HL-60 (cell line): ENCODE data around the gene ZC3H12D.

Experiments used
- DNase-seq, 2 experiments: peaks; one replicate each; pipeline ENCODE4 v3.0.0-alpha.2; 2010 to 2020; ENCODE audit warnings: low read depth in 1 of 2, low spot score in 1 of 2
- H3K27ac ChIP-seq: fragments of 250-450 bp; sonication (Bioruptor Pico); replicated peaks from 2 replicates; pipeline ENCODE4 v1.5.1; 2020; ENCODE audit warnings: mild to moderate bottlenecking, moderate library complexity
- H3K27me3 ChIP-seq: fragments of 250-450 bp; sonication (Bioruptor Pico); 2 replicates; pipeline ENCODE4 v1.5.1; 2021; ENCODE audit warnings: mild to moderate bottlenecking, moderate library complexity; ENCODE audit not compliant: insufficient read depth, poor library complexity, severe bottlenecking
- H3K4me3 ChIP-seq: replicated peaks from 2 replicates; pipeline ENCODE4 v1.5.1; 2011; ENCODE audit warnings: mild to moderate bottlenecking, control low read depth, low read length; ENCODE audit not compliant: insufficient read depth
- GABPA ChIP-seq: IDR thresholded peaks from 2 replicates; pipeline ENCODE4 v1.6.1; 2012; ENCODE audit warnings: low read depth
- POLR2AphosphoS5 ChIP-seq: IDR thresholded peaks from 2 replicates; pipeline ENCODE4 v1.6.1; 2012; ENCODE audit warnings: low read depth
- SPI1 ChIP-seq: IDR thresholded peaks from 2 replicates; pipeline ENCODE4 v1.6.1; 2012; ENCODE audit warnings: low read depth, mild to moderate bottlenecking, borderline replicate concordance
- TF ChIP-seq, protein P1 (sequence below): IDR thresholded peaks from one replicate; pipeline ENCODE4 v1.5.1; 2011; ENCODE audit warnings: low read length, control low read depth, inconsistent platforms; ENCODE audit not compliant: insufficient read depth
- TF ChIP-seq, protein P2 (sequence below): IDR thresholded peaks from 2 replicates; pipeline ENCODE4 v1.6.1; 2012; ENCODE audit warnings: low read depth; ENCODE audit not compliant: insufficient replicate concordance

ZC3H12D gene

DNA sequence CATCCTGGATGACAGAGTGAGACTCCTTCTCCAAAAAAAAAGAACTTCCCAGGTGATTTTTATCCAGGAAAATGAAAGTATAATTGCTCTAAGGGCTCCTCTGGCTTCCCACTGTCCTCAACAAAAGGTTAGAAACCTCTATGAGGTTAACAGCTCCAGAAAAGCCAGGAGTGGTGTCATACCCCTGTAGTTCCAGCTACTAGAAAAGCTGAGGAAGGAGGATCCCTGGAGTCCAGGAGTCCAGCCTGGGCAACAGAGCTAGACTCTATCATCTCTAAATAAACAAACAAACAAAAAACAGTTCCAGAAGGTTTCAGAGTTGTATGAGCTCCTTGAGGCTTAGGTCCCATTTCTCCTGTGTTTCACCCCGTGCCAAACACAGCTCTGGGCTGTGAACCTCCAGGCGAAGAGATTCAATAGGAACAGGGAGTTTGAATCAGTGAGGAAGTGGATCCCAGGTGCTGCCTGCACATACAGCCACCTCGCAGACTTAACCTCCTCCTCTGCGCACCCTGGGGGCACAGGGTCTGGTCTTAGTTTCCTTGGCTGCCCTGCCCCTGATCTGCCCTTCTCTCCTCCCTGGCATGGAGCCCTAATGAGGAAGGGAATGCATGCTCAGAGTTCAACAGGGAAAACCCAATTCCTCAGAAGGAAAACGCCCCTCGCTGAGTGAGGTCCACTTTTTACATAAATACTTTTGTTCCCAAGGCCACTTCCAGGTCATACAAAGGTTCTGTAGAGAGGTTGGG is 31.0 kb downstream of the ZC3H12D start:
- Histone ChIP-seq H3K27ac (no peak overlapping the region), H3K27me3 (no peaks in the 10 kb centered on the region), H3K4me3 (no peak overlapping the region)
- TF ChIP-seq, protein P1, sequence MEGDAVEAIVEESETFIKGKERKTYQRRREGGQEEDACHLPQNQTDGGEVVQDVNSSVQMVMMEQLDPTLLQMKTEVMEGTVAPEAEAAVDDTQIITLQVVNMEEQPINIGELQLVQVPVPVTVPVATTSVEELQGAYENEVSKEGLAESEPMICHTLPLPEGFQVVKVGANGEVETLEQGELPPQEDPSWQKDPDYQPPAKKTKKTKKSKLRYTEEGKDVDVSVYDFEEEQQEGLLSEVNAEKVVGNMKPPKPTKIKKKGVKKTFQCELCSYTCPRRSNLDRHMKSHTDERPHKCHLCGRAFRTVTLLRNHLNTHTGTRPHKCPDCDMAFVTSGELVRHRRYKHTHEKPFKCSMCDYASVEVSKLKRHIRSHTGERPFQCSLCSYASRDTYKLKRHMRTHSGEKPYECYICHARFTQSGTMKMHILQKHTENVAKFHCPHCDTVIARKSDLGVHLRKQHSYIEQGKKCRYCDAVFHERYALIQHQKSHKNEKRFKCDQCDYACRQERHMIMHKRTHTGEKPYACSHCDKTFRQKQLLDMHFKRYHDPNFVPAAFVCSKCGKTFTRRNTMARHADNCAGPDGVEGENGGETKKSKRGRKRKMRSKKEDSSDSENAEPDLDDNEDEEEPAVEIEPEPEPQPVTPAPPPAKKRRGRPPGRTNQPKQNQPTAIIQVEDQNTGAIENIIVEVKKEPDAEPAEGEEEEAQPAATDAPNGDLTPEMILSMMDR = no peak
- TF ChIP-seq, protein P2, sequence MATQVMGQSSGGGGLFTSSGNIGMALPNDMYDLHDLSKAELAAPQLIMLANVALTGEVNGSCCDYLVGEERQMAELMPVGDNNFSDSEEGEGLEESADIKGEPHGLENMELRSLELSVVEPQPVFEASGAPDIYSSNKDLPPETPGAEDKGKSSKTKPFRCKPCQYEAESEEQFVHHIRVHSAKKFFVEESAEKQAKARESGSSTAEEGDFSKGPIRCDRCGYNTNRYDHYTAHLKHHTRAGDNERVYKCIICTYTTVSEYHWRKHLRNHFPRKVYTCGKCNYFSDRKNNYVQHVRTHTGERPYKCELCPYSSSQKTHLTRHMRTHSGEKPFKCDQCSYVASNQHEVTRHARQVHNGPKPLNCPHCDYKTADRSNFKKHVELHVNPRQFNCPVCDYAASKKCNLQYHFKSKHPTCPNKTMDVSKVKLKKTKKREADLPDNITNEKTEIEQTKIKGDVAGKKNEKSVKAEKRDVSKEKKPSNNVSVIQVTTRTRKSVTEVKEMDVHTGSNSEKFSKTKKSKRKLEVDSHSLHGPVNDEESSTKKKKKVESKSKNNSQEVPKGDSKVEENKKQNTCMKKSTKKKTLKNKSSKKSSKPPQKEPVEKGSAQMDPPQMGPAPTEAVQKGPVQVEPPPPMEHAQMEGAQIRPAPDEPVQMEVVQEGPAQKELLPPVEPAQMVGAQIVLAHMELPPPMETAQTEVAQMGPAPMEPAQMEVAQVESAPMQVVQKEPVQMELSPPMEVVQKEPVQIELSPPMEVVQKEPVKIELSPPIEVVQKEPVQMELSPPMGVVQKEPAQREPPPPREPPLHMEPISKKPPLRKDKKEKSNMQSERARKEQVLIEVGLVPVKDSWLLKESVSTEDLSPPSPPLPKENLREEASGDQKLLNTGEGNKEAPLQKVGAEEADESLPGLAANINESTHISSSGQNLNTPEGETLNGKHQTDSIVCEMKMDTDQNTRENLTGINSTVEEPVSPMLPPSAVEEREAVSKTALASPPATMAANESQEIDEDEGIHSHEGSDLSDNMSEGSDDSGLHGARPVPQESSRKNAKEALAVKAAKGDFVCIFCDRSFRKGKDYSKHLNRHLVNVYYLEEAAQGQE = no peak
- TF ChIP-seq POLR2AphosphoS5 (no peak), SPI1 (no peak), GABPA (no peak)
- DNase-seq = no peak

DNA sequence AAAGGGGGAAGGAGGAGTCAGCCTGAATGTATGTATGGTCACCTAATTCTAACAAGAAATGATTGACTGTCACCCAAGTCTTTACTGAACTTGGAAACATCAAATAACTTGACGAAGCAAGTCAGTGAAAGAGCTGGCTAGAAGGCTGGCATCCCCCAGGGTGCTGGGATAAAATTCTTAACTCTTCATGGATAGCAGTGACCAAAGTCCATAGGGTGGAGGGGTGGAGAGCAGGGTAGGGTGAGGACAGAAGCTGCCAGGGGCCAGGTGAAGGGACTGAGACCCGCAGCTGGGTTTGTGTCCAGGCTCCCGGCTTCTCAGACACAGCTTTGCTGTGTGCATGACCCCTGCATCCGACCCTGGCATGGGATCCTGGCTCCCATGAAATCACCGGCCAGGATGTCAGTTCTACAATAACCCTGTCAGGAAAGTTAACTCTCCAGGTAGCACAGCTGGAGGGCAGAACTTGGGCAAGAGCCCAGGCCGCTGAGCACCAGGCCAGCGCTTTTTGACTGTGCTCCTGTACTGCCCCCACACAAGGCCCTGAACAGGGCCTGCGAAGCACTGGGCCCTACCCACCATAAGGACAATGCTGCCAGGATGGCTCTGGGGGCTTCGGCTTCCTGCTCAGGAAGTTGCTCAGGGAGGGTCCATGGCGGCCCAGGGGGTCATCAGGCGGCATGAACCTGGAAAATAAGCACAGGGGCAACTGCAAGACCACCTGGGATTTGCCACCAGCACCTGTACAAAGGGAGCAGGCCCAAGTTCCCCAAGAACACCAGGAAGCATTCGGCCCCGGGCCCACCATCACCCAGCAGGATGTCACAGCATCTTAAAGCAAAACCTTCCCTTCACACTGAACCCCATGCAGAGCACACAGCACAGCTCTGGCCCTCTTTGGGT is 32.5 kb downstream of the ZC3H12D start:
- Histone ChIP-seq H3K4me3 (no peak overlapping the region), H3K27me3 (no peaks in the 10 kb centered on the region), H3K27ac (no peak overlapping the region)
- DNase-seq = no peak
- TF ChIP-seq SPI1 (no peak), GABPA (no peak), POLR2AphosphoS5 (no peak)
- TF ChIP-seq, protein P2 = no peak
- TF ChIP-seq, protein P1 = no peak

DNA sequence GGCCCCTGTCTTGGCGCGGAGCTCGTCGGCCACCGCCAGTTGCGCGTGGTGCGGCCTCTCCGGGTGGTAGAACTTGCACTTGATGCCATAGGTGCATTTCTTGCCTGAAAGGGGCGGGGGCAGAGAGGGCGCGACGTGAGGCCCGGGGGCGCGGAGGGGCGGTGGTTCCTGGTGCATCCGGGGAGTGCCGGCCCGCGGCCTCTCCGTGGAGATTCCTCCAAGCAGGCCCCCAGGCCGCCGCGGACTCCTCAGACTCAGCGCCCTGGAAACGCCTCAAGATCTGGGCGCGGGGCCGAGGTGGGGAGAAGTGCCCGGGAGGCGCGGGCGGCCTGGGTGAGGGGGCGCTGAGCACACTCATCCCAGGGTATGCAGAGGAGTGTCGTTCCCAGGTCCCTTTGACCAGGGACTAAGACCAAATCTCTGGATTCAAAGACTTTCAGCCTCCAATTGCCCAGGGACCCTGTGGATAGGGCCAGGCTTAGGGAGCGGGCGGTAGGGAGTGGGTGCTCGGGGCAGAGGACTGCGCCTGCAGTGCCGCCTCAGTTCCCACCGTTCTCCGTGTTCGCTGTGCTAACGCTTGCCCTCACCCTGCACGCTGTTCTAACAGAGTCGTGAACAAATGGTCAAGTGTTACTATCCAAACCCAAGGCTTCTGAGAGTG is 33.3 kb downstream of the ZC3H12D start:
- TF ChIP-seq GABPA (no peak), POLR2AphosphoS5 (no peak)
- TF ChIP-seq, protein P1 = no peak
- Histone ChIP-seq H3K27me3 (no peaks in the 10 kb centered on the region), H3K4me3 (no peak overlapping the region), H3K27ac (no peak overlapping the region)
- DNase-seq = no peak
